Tibial nerve (tissue), 4 donors: ENCODE results near the gene ZNF865.

Experiments
- EP300 ChIP-seq, 2 donors: sonication (generic); formaldehyde crosslinking; IDR thresholded peaks; one replicate each; pipeline ENCODE4 v1.6.1; 2017; ENCODE audit warnings: antibody characterized with exemption in 2 of 2, mild to moderate bottlenecking in 1 of 2
- POLR2A ChIP-seq, 2 donors: fragments of 450-650 bp; IDR thresholded peaks; one replicate each; pipeline ENCODE4 v1.6.1; 2017; ENCODE audit warnings: antibody characterized with exemption in 2 of 2, mild to moderate bottlenecking in 2 of 2, moderate library complexity in 2 of 2
- TF ChIP-seq, protein P1 (sequence below), 5 experiments: fragments of 200-600 bp in 3 of 5; fragments of 450-650 bp in 2 of 5; sonication (generic) in 3 of 5; IDR thresholded peaks; one replicate each; pipeline ENCODE4 v1.5.1; 2016 to 2019; ENCODE audit warnings: antibody characterized with exemption in 5 of 5, mild to moderate bottlenecking in 3 of 5, moderate library complexity in 2 of 5

DNA sequence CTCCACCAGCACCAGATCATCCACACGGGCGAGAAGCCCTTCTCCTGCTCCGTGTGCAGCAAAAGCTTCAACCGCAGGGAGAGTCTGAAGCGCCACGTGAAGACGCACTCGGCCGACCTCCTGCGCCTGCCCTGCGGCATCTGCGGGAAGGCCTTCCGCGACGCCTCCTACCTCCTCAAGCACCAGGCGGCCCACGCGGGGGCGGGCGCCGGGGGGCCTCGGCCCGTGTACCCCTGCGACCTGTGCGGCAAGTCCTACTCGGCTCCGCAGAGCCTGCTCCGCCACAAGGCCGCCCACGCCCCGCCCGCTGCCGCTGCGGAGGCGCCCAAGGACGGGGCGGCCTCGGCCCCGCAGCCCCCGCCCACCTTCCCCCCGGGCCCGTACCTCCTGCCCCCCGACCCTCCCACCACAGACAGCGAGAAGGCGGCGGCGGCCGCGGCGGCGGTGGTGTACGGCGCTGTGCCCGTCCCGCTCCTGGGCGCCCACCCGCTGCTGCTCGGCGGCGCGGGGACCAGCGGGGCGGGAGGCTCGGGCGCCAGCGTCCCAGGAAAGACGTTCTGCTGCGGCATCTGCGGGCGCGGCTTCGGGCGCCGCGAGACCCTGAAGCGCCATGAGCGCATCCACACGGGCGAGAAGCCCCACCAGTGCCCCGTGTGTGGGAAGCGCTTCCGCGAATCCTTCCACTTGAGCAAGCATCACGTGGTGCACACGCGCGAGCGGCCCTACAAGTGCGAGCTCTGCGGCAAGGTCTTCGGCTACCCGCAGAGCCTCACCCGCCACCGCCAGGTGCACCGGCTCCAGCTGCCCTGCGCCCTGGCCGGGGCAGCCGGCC is 9.5 kb downstream of the ZNF865 start:
- TF ChIP-seq, protein P1, sequence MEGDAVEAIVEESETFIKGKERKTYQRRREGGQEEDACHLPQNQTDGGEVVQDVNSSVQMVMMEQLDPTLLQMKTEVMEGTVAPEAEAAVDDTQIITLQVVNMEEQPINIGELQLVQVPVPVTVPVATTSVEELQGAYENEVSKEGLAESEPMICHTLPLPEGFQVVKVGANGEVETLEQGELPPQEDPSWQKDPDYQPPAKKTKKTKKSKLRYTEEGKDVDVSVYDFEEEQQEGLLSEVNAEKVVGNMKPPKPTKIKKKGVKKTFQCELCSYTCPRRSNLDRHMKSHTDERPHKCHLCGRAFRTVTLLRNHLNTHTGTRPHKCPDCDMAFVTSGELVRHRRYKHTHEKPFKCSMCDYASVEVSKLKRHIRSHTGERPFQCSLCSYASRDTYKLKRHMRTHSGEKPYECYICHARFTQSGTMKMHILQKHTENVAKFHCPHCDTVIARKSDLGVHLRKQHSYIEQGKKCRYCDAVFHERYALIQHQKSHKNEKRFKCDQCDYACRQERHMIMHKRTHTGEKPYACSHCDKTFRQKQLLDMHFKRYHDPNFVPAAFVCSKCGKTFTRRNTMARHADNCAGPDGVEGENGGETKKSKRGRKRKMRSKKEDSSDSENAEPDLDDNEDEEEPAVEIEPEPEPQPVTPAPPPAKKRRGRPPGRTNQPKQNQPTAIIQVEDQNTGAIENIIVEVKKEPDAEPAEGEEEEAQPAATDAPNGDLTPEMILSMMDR (IDR thresholded peaks at IDR 0.05): no peak
- TF ChIP-seq POLR2A (IDR thresholded peaks at IDR 0.05) (no peak), EP300 (IDR thresholded peaks at IDR 0.05) (no peak)
